H9 (cell line): ENCODE measurements around the gene KL. TPM values are rescaled to one million over a fixed set of nuclear protein-coding genes. Genes with fewer than 3 reads are reported as not detected.

Experiments used
- DNase-seq: peaks from one replicate; pipeline ENCODE4 v3.0.0-alpha.2; 2017
- H2AFZ ChIP-seq: one replicate; pipeline ENCODE4 v1.6.1; 2013; ENCODE audit warnings: mild to moderate bottlenecking, low read length, control low read depth, moderate library complexity
- H2AK5ac ChIP-seq: 2 replicates; pipeline ENCODE4 v1.6.1; 2013; ENCODE audit warnings: low read length, control low read depth, mixed read lengths; ENCODE audit not compliant: insufficient read length
- H2BK120ac ChIP-seq: one replicate; pipeline ENCODE4 v1.6.1; 2013; ENCODE audit warnings: low read depth, mild to moderate bottlenecking, low read length, control low read depth, inconsistent platforms; ENCODE audit not compliant: poor library complexity, severe bottlenecking
- H2BK12ac ChIP-seq: 2 replicates; pipeline ENCODE4 v1.6.1; 2013; ENCODE audit warnings: low read length, control low read depth, mixed read lengths, low read depth; ENCODE audit not compliant: insufficient read length
- H2BK15ac ChIP-seq: 2 replicates; pipeline ENCODE4 v1.6.1; 2013; ENCODE audit warnings: low read depth, low read length, control low read depth
- H2BK20ac ChIP-seq: one replicate; pipeline ENCODE4 v1.6.1; 2013; ENCODE audit warnings: low read depth, mild to moderate bottlenecking, low read length, control low read depth, inconsistent platforms; ENCODE audit not compliant: poor library complexity, severe bottlenecking
- H2BK5ac ChIP-seq: 2 replicates; pipeline ENCODE4 v1.6.1; 2013; ENCODE audit warnings: low read length, control low read depth, mixed read lengths; ENCODE audit not compliant: insufficient read length
- H3K14ac ChIP-seq: 2 replicates; pipeline ENCODE4 v1.6.1; 2013; ENCODE audit warnings: low read length, control low read depth; ENCODE audit not compliant: insufficient read depth
- H3K18ac ChIP-seq: 2 replicates; pipeline ENCODE4 v1.6.1; 2013; ENCODE audit warnings: low read depth, mild to moderate bottlenecking, mixed read lengths, low read length, control low read depth; ENCODE audit not compliant: insufficient read length
- H3K23ac ChIP-seq: 2 replicates; pipeline ENCODE4 v1.6.1; 2013; ENCODE audit warnings: low read length, control low read depth, mixed read lengths, low read depth; ENCODE audit not compliant: insufficient read length
- H3K23me2 ChIP-seq: 2 replicates; pipeline ENCODE4 v1.6.1; 2013; ENCODE audit warnings: low read depth, mild to moderate bottlenecking, mixed read lengths, low read length, control low read depth; ENCODE audit not compliant: insufficient read length, poor library complexity, severe bottlenecking
- H3K27ac ChIP-seq: 2 replicates; pipeline ENCODE4 v1.5.1; 2013; ENCODE audit warnings: low read length, control low read depth, mixed read lengths, low read depth; ENCODE audit not compliant: insufficient read length
- H3K27me3 ChIP-seq: 2 replicates; pipeline ENCODE4 v1.6.1; 2013; ENCODE audit warnings: low read length, control low read depth, inconsistent platforms; ENCODE audit not compliant: insufficient read depth
- H3K4ac ChIP-seq: 2 replicates; pipeline ENCODE4 v1.6.1; 2013; ENCODE audit warnings: low read depth, mild to moderate bottlenecking, control low read depth, inconsistent platforms, low read length, moderate library complexity
- H3K4me1 ChIP-seq: 2 replicates; pipeline ENCODE4 v1.6.1; 2013; ENCODE audit warnings: low read length, control low read depth, inconsistent platforms; ENCODE audit not compliant: insufficient read depth
- H3K4me2 ChIP-seq: 2 replicates; pipeline ENCODE4 v1.6.1; 2013; ENCODE audit warnings: low read length, control low read depth, mixed read lengths; ENCODE audit not compliant: insufficient read length, insufficient read depth
- H3K56ac ChIP-seq: 2 replicates; pipeline ENCODE4 v1.6.1; 2013; ENCODE audit warnings: low read depth, mild to moderate bottlenecking, mixed read lengths, low read length, control low read depth; ENCODE audit not compliant: insufficient read length
- H3K79me1 ChIP-seq: 2 replicates; pipeline ENCODE4 v1.6.1; 2013; ENCODE audit warnings: low read depth, mild to moderate bottlenecking, moderate library complexity, low read length, control low read depth, inconsistent platforms; ENCODE audit not compliant: insufficient read depth, poor library complexity, severe bottlenecking
- H3K79me2 ChIP-seq: 2 replicates; pipeline ENCODE4 v1.6.1; 2013; ENCODE audit warnings: low read length, control low read depth, inconsistent platforms; ENCODE audit not compliant: insufficient read depth
- H3K9ac ChIP-seq: 2 replicates; pipeline ENCODE4 v1.6.1; 2013; ENCODE audit warnings: low read length, control low read depth, mixed read lengths; ENCODE audit not compliant: insufficient read length; ENCODE audit errors: extremely low read depth
- H3K9me3 ChIP-seq: one replicate; pipeline ENCODE4 v1.6.1; 2013; ENCODE audit warnings: low read depth, low read length, inconsistent platforms; ENCODE audit not compliant: control insufficient read depth
- H3T11ph ChIP-seq: one replicate; pipeline ENCODE4 v1.6.1; 2013; ENCODE audit warnings: mild to moderate bottlenecking, low read length, control low read depth, inconsistent platforms
- H4K20me1 ChIP-seq: one replicate; pipeline ENCODE4 v1.6.1; 2013; ENCODE audit not compliant: control insufficient read depth, insufficient read length, insufficient read depth
- H4K5ac ChIP-seq: 2 replicates; pipeline ENCODE4 v1.6.1; 2013; ENCODE audit warnings: low read depth, mild to moderate bottlenecking, mixed read lengths, low read length, control low read depth; ENCODE audit not compliant: insufficient read length
- H4K8ac ChIP-seq: replicated peaks from 2 replicates; pipeline ENCODE4 v1.6.1; 2013; ENCODE audit warnings: low read length, control low read depth, mixed read lengths, low read depth; ENCODE audit not compliant: insufficient read length
- H4K91ac ChIP-seq: 2 replicates; pipeline ENCODE4 v1.6.1; 2013; ENCODE audit warnings: low read depth, mild to moderate bottlenecking, moderate library complexity, mixed read lengths, low read length, control low read depth; ENCODE audit not compliant: insufficient read length
- H3K27ac Mint-ChIP-seq, 3 experiments: 2 replicates in 2 of 3; 3 replicates in 1 of 3; pipeline ENCODE4 v1.8.0; 2020 to 2021; ENCODE audit warnings: mixed read lengths in 3 of 3, mild to moderate bottlenecking in 1 of 3, moderate library complexity in 1 of 3
- H3K27me3 Mint-ChIP-seq: 2 replicates; pipeline ENCODE4 v1.8.0; 2021; ENCODE audit warnings: low read depth, mild to moderate bottlenecking, moderate library complexity, mixed read lengths
- H3K36me3 Mint-ChIP-seq, 3 experiments: 2 replicates in 2 of 3; 3 replicates in 1 of 3; pipeline ENCODE4 v1.8.0; 2020 to 2021; ENCODE audit warnings: low read depth in 3 of 3, mixed read lengths in 3 of 3; ENCODE audit not compliant: insufficient read depth in 1 of 3
- H3K4me1 Mint-ChIP-seq, 2 experiments: 2 replicates each; pipeline ENCODE4 v1.8.0; 2020; ENCODE audit warnings: mixed read lengths in 2 of 2
- H3K4me3 Mint-ChIP-seq, 2 experiments: 2 replicates in 1 of 2; 3 replicates in 1 of 2; pipeline ENCODE4 v1.8.0; 2020 to 2021; ENCODE audit warnings: mild to moderate bottlenecking in 2 of 2, mixed read lengths in 2 of 2, moderate library complexity in 1 of 2
- H3K9me3 Mint-ChIP-seq, 2 experiments: 2 replicates in 1 of 2; 3 replicates in 1 of 2; pipeline ENCODE4 v1.8.0; 2020; ENCODE audit warnings: mild to moderate bottlenecking in 2 of 2, mixed read lengths in 2 of 2, moderate library complexity in 1 of 2
- WGBS: extraction: QIAGEN DNeasy Blood & Tissue Kit; methylation state at CpG from one replicate; pipeline ENCODE4 v1.1.7; 2013; ENCODE audit warnings: missing lambda C conversion rate, low lambda C conversion rate, mixed read lengths; ENCODE audit not compliant: insufficient read length; ENCODE audit errors: extremely low coverage; 5-methylcytosine and 5-hydroxymethylcytosine counted together
- total RNA-seq: library from RNA; stranded (reverse); gene quantifications from 2 replicates; pipeline ENCODE4 v1.2.1, GENCODE V29; 2021
- TF ChIP-seq, protein P1 (sequence below): fragments of 200-600 bp; sonication (generic); conservative IDR thresholded peaks from 3 replicates; pipeline ENCODE4 v1.8.0; 2021; ENCODE audit warnings: antibody characterized with exemption, mild to moderate bottlenecking

KL gene
- total RNA-seq, 1 experiment from 2014 or later: not detected

DNA sequence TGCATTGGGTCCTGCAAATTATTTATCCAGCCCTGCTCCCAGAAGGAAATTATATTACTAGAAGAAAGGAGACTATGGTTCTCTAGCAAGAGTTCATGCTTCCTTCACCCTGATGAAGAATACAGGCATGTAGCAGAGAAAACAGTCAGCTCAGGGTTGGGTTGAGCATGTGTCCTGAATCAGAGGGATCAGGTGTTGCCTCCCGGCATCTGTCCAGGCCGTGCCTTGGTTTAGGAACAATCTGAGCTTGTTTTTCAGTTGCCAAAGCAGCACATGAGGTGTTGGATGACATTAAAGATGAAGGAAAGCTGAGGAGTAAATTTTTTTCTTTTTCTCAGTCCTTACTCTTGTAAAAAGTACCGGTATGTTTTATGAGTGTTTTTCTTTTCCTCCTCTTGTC is 62.0 kb downstream of the KL start:
- WGBS: no CpG with 5 or more reads among the region's 3 CpGs
- no peak for DNase-seq

More for the DNA sequence above, 62.0 kb downstream of the KL start:
- H3K27ac ChIP-seq: no peak overlapping the region
- H3K14ac ChIP-seq: no peak overlapping the region
- H2AFZ ChIP-seq: no peak overlapping the region
- H3K36me3 Mint-ChIP-seq: no peaks in the 10 kb centered on the region
- H3K27me3 ChIP-seq: no peaks in the 10 kb centered on the region
- H3K4me1 ChIP-seq: no peaks in the 10 kb centered on the region
- H3K79me1 ChIP-seq: no peaks in the 10 kb centered on the region
- no peaks in the 10 kb centered on the region for H3K27me3 Mint-ChIP-seq
- no peak overlapping the region for H2BK15ac ChIP-seq
- no peak overlapping the region for H3T11ph ChIP-seq
- H3K4ac ChIP-seq: no peak overlapping the region
- H4K91ac ChIP-seq: no peak overlapping the region
- H2BK120ac ChIP-seq: no peak overlapping the region
- no peak overlapping the region for H3K4me2 ChIP-seq
- no peak overlapping the region for H3K18ac ChIP-seq
- no peak overlapping the region; a peak in 1 of 7 replicates for H3K27ac Mint-ChIP-seq
- H2BK5ac ChIP-seq: no peak overlapping the region
- H3K79me2 ChIP-seq: no peaks in the 10 kb centered on the region
- H4K20me1 ChIP-seq: no peaks in the 10 kb centered on the region
- H3K23me2 ChIP-seq: no peaks in the 10 kb centered on the region
- H3K9me3 Mint-ChIP-seq: no peaks in the 10 kb centered on the region; a peak in 1 of 5 replicates
- H3K9ac ChIP-seq: no peak overlapping the region
- TF ChIP-seq, protein P1, sequence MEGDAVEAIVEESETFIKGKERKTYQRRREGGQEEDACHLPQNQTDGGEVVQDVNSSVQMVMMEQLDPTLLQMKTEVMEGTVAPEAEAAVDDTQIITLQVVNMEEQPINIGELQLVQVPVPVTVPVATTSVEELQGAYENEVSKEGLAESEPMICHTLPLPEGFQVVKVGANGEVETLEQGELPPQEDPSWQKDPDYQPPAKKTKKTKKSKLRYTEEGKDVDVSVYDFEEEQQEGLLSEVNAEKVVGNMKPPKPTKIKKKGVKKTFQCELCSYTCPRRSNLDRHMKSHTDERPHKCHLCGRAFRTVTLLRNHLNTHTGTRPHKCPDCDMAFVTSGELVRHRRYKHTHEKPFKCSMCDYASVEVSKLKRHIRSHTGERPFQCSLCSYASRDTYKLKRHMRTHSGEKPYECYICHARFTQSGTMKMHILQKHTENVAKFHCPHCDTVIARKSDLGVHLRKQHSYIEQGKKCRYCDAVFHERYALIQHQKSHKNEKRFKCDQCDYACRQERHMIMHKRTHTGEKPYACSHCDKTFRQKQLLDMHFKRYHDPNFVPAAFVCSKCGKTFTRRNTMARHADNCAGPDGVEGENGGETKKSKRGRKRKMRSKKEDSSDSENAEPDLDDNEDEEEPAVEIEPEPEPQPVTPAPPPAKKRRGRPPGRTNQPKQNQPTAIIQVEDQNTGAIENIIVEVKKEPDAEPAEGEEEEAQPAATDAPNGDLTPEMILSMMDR: no peak
- no peaks in the 10 kb centered on the region; a peak in 1 of 4 replicates for H3K4me1 Mint-ChIP-seq
- H4K5ac ChIP-seq: no peak overlapping the region
- H3K56ac ChIP-seq: no peak overlapping the region
- H3K23ac ChIP-seq: no peak overlapping the region
- H2AK5ac ChIP-seq: no peak overlapping the region
- no peak overlapping the region for H2BK20ac ChIP-seq
- H4K8ac ChIP-seq: no peak overlapping the region
- H2BK12ac ChIP-seq: no peak overlapping the region
- no peak overlapping the region for H3K4me3 Mint-ChIP-seq
- no peaks in the 10 kb centered on the region for H3K9me3 ChIP-seq
